Activated T-cell treated with anti-CD3 and anti-CD28 coated beads, Interleukin-2, amount 50 U/mL, for 72 hours (primary cell): ENCODE measurements around the gene AP3B2. TPM values are rescaled to one million over a fixed set of nuclear protein-coding genes. Genes with fewer than 3 reads are reported as not detected.

Experiments
- ATAC-seq, 2 donors: fragments of 150-1000 bp; cut with Tn5 transposase; replicated peaks in 1 of 2; 2 replicates each; pipeline ENCODE4 v1.10.0; 2021; ENCODE audit warnings: moderate library complexity in 2 of 2, mild to moderate bottlenecking in 1 of 2
- DNase-seq, 2 donors: peaks; one replicate each; pipeline ENCODE4 v3.0.0; 2021 to 2022; ENCODE audit warnings: mixed read lengths in 1 of 2
- H3K27ac Mint-ChIP-seq: one replicate; pipeline ENCODE4 v1.8.0; 2022; ENCODE audit warnings: mild to moderate bottlenecking, moderate library complexity, mixed read lengths
- H3K27me3 Mint-ChIP-seq: one replicate; pipeline ENCODE4 v1.8.0; 2022; ENCODE audit warnings: low read depth, mixed read lengths
- H3K36me3 Mint-ChIP-seq, 2 donors: one replicate each; pipeline ENCODE4 v1.8.0; 2022; ENCODE audit warnings: mixed read lengths in 2 of 2, mild to moderate bottlenecking in 1 of 2; ENCODE audit not compliant: insufficient read depth in 2 of 2
- H3K4me1 Mint-ChIP-seq: one replicate; pipeline ENCODE4 v1.8.0; 2022; ENCODE audit warnings: low read depth, mixed read lengths
- H3K4me3 Mint-ChIP-seq, 2 donors: one replicate each; pipeline ENCODE4 v1.8.0; 2022; ENCODE audit warnings: mild to moderate bottlenecking in 2 of 2, mixed read lengths in 2 of 2, moderate library complexity in 2 of 2
- H3K9me3 Mint-ChIP-seq, 2 donors: one replicate each; pipeline ENCODE4 v1.8.0; 2022; ENCODE audit warnings: mixed read lengths in 2 of 2
- total RNA-seq, 2 donors: library from RNA; stranded (reverse); gene quantifications; one replicate each; pipeline ENCODE4 v1.2.3, GENCODE V29; 2022

The AP3B2 gene
- total RNA-seq, result 1 to 10 TPM; 1.7 to 7.5 TPM

DNA sequence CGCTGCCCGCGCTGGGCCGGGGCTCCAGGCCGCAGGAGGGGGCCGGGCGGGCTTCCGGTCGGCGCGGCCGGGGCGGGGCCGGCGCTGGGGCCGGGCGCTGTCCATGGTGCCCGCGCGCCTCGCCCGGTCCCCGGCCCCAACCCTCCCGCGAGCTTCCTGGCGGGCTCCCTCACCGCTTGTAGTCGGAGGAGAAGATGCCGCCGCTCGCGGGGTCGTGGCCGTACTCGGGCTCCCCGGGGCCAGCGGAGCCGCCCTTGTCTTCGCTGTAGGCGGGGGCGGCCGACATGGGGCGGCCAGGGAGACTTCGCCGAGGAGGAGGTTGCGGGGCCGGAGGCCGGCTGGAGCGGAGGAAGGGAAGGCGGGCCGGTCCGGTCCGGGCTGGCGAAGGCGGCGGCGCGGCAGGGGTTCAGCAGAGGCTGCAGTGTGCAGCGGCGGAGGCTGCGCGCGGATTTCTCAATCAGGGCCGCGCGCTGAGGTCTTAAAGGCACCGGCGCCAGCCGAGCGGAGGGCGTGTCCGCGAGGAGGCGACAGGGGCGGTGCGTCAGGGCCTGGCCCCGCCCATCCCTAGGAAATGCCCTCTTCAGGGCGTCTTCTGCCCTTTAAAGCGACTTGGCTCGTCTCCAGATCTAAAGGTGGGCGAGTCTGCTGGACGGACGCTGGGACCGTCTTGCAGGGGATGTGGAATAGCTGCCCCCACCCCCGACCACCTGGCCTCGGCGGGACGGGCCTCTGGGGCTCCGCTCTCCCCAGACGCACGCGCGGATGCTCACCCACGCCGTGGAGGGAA, at the start of gene AP3B2:
AP3B2 (minus strand) TSS at position 455 of the 787 bp plus-strand sequence; CDS start at position 286, 169 bp downstream.
- DNase-seq (peak; percentile 79 to 84), ATAC-seq (peak; percentile 94 to 96)
- H3K4me3 Mint-ChIP-seq, result peak within 1 kb of the TSS; percentile 73 to 74
- no peak within 1 kb of the TSS for H3K27ac Mint-ChIP-seq
- peaks cover 23% of the 10 kb centered on the region for H3K27me3 Mint-ChIP-seq
- no peaks in the 10 kb centered on the region for H3K4me1 Mint-ChIP-seq
- no peaks in the 10 kb centered on the region for H3K36me3 Mint-ChIP-seq
- H3K9me3 Mint-ChIP-seq, result no peaks in the 10 kb centered on the region

- Mint-ChIP-seq H3K4me1 (peaks cover 70% of the 10 kb centered on the region), H3K9me3 (no peaks in the 10 kb centered on the region), H3K4me3 (peak overlapping the region; percentile 92 to 93), H3K36me3 (peaks cover 19 to 26% of the 10 kb centered on the region in 2 donors), H3K27ac (peak overlapping the region; percentile 86), H3K27me3 (no peaks in the 10 kb centered on the region)
- DNase-seq (no peak), ATAC-seq (no peak)
Observed at GRCh38 chr15:82751308-82751707, 41.6 kb upstream of the AP3B2 start.

- peak; percentile 17 to 30 for ATAC-seq
- Mint-ChIP-seq H3K9me3 (no peaks in the 10 kb centered on the region), H3K27me3 (no peaks in the 10 kb centered on the region), H3K36me3 (peaks cover 15 to 22% of the 10 kb centered on the region in 2 donors), H3K27ac (peak overlapping the region; percentile 86), H3K4me3 (peak overlapping the region; percentile 92 to 93), H3K4me1 (peaks cover 66% of the 10 kb centered on the region)
- DNase-seq, result peak; percentile 6 to 19
Observed at GRCh38 chr15:82750831-82751180, 41.1 kb upstream of the AP3B2 start.

DNA sequence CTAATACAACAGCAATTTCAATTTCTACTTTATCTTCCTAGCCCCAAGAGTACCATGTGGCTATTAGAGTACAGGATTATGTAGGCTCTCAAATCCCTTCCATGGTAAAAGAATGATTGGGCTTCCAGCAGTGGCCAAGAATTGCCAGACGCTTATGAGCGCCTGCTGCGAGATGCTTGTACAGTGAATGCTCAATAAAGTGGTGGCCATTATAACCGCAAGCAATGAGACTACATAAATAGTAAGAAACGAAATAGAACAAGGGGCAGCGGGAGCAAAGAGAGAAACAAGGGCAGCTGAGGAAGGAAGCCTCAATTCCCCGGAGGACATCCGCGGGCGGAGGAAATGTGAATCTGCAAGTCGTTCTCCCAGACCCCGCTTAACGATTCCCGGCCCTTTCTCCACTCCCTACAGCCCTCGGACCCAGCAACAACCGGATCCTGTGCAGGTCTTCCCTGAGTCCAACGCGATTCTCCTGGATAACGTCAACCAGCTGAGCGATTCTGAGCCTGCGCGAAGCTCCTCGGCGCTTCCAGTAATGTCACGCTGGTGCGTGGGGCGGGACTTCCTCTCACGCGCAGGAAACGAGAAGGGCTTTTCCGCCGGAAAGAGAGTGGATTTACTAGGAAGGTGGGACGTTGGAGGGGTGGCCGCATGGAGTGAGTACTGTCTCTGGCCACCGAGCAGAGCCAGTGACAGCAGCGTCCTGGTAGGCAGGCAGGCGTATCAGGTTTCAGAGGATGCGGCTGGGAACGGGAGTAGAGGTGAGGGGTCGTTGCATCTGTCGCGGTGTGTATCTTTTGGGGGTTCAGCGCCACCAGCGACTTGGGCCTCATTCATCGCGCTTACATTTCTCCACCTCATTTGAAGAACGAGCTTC, 40.5 kb upstream of the AP3B2 start:
- Mint-ChIP-seq H3K9me3 (no peaks in the 10 kb centered on the region), H3K27ac (peak overlapping the region; percentile 86)

GRCh38 chr15:82748315-82748714, 38.6 kb upstream of the AP3B2 start:
- no peak for DNase-seq
- peaks cover 7 to 12% of the 10 kb centered on the region in 2 donors for H3K36me3 Mint-ChIP-seq
- H3K9me3 Mint-ChIP-seq, result no peaks in the 10 kb centered on the region
- no peak overlapping the region for H3K27ac Mint-ChIP-seq
- H3K27me3 Mint-ChIP-seq, result no peaks in the 10 kb centered on the region
- peak overlapping the region in 1 of 2 donors; percentile 34 for H3K4me3 Mint-ChIP-seq
- H3K4me1 Mint-ChIP-seq, result peaks cover 44% of the 10 kb centered on the region
- ATAC-seq, result no peak

More for the DNA sequence above, 40.5 kb upstream of the AP3B2 start:
- ATAC-seq (peak; percentile 97 to 99), DNase-seq (peak; percentile 87)
- Mint-ChIP-seq H3K4me3 (peak overlapping the region; percentile 92 to 93), H3K27me3 (no peaks in the 10 kb centered on the region), H3K36me3 (peaks cover 14 to 19% of the 10 kb centered on the region in 2 donors), H3K4me1 (peaks cover 63% of the 10 kb centered on the region)

DNA sequence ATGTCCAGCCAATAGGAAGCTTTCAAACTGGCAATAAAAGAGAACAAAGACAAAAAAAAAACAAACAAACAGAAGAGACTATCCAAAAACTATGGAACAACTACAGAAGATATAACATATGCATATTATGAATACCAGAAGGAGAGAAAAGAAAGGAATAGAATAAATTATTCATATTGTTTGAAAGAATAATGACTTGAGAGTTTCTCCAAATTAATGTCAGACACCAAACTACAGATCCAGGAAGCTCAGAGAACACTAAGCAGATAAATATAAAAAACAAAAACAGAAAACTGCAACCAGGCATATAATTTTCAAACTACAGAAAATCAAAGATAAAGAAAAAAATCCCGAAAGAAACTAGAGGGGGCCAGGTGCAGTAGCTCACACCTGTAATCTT, 34.1 kb upstream of the AP3B2 start:
- peak overlapping the region; percentile 63 for H3K27ac Mint-ChIP-seq
- H3K9me3 Mint-ChIP-seq, result no peaks in the 10 kb centered on the region
- H3K36me3 Mint-ChIP-seq, result peaks cover 0 to 2% of the 10 kb centered on the region in 2 donors
- H3K4me3 Mint-ChIP-seq, result no peak overlapping the region
- ATAC-seq, result no peak
- DNase-seq, result no peak
- no peaks in the 10 kb centered on the region for H3K27me3 Mint-ChIP-seq
- peaks cover 8% of the 10 kb centered on the region for H3K4me1 Mint-ChIP-seq

- no peak overlapping the region for H3K27ac Mint-ChIP-seq
- H3K4me3 Mint-ChIP-seq, result no peak overlapping the region
- no peak for ATAC-seq
- DNase-seq, result no peak
- peaks cover 0 to 2% of the 10 kb centered on the region in 2 donors for H3K36me3 Mint-ChIP-seq
- H3K4me1 Mint-ChIP-seq, result no peaks in the 10 kb centered on the region
- H3K9me3 Mint-ChIP-seq, result no peaks in the 10 kb centered on the region
- H3K27me3 Mint-ChIP-seq, result no peaks in the 10 kb centered on the region
Observed at GRCh38 chr15:82742134-82742533, 32.5 kb upstream of the AP3B2 start.

GRCh38 chr15:82739086-82739485, 29.4 kb upstream of the AP3B2 start:
- Mint-ChIP-seq H3K4me1 (no peaks in the 10 kb centered on the region), H3K9me3 (no peaks in the 10 kb centered on the region), H3K27ac (no peak overlapping the region), H3K36me3 (peaks cover 0 to 3% of the 10 kb centered on the region in 2 donors), H3K27me3 (no peaks in the 10 kb centered on the region), H3K4me3 (no peak overlapping the region)
- DNase-seq (no peak), ATAC-seq (no peak)

- Mint-ChIP-seq H3K4me1 (no peaks in the 10 kb centered on the region), H3K27me3 (no peaks in the 10 kb centered on the region), H3K9me3 (no peaks in the 10 kb centered on the region), H3K36me3 (peaks cover 0 to 3% of the 10 kb centered on the region in 2 donors), H3K4me3 (no peak overlapping the region), H3K27ac (no peak overlapping the region)
- no peak for ATAC-seq
- DNase-seq, result no peak
Observed at GRCh38 chr15:82737975-82738374, 28.3 kb upstream of the AP3B2 start.

- Mint-ChIP-seq H3K4me3 (no peak overlapping the region), H3K27ac (no peak overlapping the region), H3K4me1 (no peaks in the 10 kb centered on the region), H3K27me3 (no peaks in the 10 kb centered on the region), H3K9me3 (no peaks in the 10 kb centered on the region), H3K36me3 (peaks cover 0 to 4% of the 10 kb centered on the region in 2 donors)
- DNase-seq (no peak), ATAC-seq (peak in 1 of 2 donors; percentile 52)
Observed at GRCh38 chr15:82731527-82731926, 21.9 kb upstream of the AP3B2 start.

GRCh38 chr15:82730022-82730530, 20.4 kb upstream of the AP3B2 start:
- H3K4me3 Mint-ChIP-seq, result no peak overlapping the region
- DNase-seq, result no peak
- H3K27me3 Mint-ChIP-seq, result no peaks in the 10 kb centered on the region
- H3K9me3 Mint-ChIP-seq, result no peaks in the 10 kb centered on the region
- H3K27ac Mint-ChIP-seq, result no peak overlapping the region
- H3K4me1 Mint-ChIP-seq, result no peaks in the 10 kb centered on the region
- no peak for ATAC-seq
- peaks cover 0 to 3% of the 10 kb centered on the region in 2 donors for H3K36me3 Mint-ChIP-seq

DNA sequence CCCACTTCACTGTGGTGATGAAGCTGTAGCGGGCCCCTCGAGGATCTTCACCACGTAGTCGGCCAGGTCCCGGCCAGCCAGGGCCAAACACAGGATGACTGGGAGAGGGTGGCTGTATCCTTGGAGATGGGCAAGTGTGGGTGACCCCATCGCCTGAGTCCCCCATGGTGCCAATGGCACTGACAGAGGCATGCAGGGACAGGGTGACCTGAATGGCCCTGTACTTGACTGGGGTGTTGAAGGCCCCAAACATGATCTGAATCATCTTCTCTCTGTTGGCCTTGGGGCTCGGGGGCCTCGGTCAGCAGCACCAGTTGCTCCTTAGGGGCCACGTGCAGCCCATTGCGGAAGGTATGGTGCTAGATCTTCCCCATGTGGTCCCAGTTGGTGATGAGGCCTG, 17.1 kb upstream of the AP3B2 start:
- DNase-seq, result no peak
- H3K9me3 Mint-ChIP-seq, result no peaks in the 10 kb centered on the region

DNA sequence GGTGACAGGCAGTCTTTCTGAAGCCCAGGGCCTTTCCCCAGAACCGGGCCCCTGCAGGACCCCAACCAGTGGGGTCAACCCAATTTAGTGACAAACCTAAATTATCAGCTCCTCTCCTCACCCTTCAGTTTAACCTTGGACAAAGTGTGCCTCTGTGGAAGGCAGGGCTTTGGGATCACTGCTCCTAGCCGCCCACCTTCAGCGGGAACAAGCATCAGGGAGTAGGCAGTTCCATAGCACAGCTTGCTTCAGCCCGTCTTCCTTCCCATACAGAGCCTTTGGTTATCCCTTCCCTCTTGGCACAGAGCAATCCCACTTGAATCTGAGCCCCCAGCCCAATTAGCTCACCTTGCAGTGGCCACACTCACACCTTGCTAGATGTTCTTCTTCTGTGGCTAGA, 5.3 kb upstream of the AP3B2 start:
- ATAC-seq (no peak), DNase-seq (no peak)
- Mint-ChIP-seq H3K27me3 (peaks cover 32% of the 10 kb centered on the region), H3K9me3 (peaks cover 2 to 3% of the 10 kb centered on the region in 2 donors), H3K4me1 (no peaks in the 10 kb centered on the region), H3K36me3 (peaks cover 3% of the 10 kb centered on the region in 2 donors), H3K27ac (no peak overlapping the region), H3K4me3 (no peak overlapping the region)

More for the DNA sequence above, 17.1 kb upstream of the AP3B2 start:
- H3K36me3 Mint-ChIP-seq, result no peaks in the 10 kb centered on the region
- ATAC-seq, result no peak
- H3K27me3 Mint-ChIP-seq, result no peaks in the 10 kb centered on the region
- no peak overlapping the region for H3K4me3 Mint-ChIP-seq
- no peaks in the 10 kb centered on the region for H3K4me1 Mint-ChIP-seq
- no peak overlapping the region for H3K27ac Mint-ChIP-seq
